Activated CD4-positive, CD25-positive, alpha-beta regulatory T cell treated with anti-CD3 and anti-CD28 coated beads, Interleukin-2, amount 50 U/mL, for 72 hours (primary cell): Measurements from ENCODE around the gene PRPF19.

Experiments
- DNase-seq: peaks from one replicate; pipeline ENCODE4 v3.0.0; 2021

The PRPF19 gene

DNA sequence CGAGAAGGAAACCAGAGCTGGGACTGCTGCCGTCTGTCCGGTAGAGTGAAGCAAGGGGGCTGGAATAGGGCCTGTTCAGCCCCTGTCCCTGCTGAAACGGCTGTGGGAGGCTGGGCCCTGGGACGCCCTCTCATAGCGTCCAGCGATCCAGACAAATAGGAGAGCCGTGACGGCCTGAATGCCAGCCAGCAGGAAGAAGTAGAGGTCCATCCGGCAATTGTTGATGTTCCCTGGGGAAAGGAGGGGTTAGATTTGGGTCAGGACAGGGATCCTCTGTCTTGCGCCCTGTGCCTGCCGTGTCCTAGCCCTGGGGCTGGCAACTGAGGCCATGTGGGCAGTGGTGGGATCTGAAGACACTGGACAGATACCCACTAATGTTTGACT, 30.8 kb upstream of the PRPF19 start:
- DNase-seq = no peak

DNA sequence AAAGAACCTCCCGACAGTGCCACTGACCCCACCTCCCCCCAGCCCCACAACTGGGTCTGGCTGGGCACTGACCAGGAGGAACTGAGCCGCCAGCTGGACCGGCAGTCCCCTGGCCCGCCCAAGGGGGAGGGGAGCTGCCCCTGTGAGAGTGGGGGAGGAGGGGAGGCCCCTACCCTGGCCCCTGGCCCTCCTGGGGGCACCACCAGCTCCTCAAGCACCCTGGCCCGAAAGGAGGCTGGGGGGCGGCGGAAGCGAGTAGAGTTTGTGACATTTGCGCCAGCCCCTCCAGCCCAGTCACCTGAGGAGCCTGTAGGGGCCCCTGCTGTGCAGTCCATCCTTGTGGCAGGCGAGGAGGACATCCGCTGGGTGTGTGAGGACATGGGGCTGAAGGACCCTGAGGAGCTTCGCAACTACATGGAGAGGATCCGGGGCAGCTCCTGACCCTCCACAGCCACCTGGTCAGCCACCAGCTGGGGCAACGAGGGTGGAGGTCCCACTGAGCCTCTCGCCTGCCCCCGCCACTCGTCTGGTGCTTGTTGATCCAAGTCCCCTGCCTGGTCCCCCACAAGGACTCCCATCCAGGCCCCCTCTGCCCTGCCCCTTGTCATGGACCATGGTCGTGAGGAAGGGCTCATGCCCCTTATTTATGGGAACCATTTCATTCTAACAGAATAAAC, 30.2 kb upstream of the PRPF19 start:
- DNase-seq = no peak

DNA sequence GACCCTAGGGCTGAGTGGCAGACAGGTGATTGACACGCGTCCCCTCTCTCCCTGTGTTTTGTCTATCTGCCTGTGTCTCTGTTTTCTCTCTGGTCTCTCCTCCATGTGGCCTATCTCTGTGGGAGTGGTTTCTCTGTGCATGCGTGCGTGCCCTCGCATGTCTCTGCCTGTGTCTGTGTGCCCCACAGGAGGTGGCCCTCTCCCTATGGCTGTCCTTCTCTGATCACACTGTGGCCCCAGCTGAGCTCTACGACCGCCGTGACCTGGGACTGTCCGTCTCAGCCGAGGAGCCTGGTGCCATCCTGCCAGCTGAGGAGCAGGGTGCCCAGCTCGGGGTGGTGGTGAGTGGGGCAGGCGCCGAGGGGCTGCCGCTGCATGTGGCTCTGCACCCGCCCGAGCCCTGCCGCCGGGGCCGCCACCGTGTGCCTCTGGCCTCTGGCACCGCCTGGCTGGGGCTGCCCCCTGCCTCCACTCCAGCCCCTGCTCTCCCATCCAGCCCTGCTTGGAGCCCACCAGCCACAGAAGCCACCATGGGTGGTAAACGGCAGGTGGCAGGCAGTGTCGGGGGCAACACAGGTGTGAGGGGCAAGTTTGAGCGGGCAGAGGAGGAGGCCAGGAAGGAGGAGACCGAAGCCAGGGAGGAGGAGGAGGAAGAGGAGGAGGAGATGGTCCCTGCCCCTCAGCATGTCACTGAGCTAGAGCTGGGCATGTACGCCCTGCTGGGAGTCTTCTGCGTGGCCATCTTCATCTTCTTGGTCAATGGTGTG, 29.5 kb upstream of the PRPF19 start:
- no peak for DNase-seq

DNA sequence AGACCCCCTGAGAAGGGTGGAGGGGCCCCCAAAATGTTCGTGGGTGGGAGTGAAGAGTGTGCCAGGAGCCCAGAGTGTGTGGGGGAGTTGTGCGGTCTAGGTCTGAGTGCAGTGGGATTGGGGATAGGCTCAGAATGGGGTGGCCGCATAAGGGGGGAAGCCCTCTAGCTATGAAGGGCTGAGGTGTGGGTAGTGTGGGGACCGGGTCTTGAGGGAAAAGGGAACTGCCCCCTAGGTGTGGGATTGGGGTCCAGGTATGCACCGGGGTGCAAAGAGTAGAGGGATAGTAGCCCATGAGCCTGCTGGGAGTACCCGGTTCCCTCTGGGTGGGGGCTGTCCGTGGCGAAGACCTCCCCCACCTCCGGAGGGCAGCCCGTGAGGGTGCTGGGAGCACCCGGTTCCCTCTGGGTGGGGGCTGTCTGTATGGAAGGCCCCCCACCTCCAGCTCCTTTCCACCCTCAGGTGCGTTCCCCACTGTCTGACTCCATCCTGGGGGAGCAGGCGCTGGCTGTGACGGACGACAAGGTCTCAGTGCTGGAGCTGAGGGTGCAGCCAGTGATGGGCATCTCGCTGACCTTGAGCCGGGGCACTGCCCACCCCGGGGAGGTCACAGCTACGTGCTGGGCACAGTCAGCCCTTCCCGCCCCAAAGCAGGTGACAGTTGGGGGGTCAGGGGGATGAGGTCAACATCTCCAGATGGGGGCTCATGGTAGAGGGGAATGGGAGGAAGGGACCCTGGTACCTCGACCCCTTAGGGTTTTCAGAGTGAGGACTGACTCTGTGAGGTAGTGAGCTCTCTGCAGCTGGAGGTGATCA, 28.6 kb upstream of the PRPF19 start:
- no peak for DNase-seq

DNA sequence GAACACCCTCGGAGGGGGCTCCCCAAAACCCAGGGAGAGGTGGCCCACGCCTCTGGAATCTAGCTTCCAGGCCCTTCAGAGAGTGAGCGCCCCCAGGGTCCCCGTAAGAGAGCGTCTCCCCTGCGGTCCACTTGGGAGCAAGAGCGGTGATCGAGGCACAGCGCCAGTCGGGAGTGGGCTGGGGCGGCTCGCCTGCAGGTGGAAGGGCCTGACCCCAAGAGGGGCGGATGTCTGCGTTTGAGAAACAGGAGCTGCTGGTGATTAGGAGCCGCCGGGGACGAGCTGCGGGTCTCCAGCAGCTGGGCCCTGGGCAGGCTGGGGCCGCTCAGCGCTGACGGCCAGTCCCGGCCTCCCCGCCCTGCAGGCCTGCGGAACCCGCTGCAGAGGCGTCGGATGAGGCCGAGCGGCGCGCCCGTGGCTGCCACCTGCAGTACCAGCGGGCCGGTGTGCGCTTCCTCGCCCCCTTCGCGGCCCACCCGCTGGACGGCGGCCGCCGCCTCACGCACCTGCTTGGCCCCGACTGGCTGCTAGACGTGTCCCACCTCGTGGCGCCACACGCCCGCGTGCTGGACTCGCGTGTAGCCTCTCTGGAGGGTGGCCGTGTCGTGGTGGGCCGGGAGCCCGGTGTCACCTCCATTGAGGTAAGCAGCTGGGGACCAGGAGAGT, 27.9 kb upstream of the PRPF19 start:
- DNase-seq = no peak

DNA sequence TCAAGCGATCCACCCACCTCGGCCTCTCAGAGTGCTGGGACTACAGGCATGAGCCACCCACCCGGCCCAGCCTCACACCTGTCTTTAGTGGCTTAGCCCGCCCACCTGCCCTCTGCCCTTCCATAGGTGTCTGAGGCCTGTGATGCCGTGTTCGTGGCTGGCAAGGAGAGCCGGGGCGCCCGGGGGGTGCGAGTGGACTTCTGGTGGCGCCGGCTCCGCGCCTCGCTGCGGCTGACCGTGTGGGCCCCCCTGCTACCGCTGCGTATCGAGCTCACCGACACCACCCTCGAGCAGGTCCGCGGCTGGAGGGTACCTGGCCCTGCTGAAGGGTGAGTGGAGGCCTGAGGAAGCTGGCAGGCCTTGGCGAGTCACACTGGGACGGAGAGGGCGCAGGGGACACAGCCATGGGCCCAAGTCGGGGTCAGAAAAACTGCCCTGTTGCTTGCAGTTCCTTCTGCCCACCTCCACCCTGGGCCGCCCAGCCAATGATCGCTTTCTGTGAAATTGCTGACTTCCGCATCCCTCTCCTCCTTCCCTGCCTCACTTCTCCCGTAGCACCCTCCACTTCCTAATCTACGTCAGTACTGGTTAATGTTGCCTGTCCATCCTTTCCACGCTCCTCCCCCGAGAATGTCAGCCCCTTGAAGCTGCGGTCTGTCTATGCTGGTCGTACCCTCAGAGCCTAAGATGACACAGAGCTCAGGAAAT, 27.2 kb upstream of the PRPF19 start:
- no peak for DNase-seq

DNA sequence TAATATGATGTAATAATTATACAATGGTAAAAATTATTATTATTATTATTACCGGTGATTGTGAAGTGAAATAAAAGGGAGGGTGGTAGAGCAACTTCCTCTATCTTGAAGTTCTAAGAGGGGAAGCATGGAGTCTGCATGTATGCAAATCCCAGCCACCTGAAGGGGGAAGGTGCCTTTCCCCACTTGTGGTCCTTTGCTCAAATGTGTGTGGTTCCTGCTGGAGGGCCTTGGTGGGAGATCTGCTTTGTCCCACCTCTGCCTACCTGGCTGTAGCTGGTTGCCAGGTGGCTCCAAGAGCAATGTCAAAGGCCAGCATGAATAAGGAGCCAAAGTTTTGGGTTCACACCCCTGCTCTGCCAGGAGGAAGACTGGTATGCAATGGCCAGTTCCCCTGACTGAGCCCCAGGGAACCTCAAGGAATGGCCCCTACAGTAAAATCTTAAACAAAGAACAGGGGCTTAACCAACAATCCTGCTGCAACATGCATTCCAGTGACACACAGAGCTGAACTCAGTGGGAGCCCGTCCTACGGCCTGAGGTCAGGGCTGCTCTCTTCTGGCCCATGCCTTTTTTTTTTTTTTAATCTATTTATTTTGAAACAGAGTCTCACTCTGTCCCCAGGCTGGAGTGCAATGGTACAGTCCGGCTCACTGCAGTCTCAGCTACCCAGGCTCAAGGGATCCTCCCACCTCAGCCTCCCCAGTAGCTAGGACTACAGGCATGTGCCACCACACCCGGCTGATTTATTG, 26.4 kb upstream of the PRPF19 start:
- DNase-seq = no peak

DNA sequence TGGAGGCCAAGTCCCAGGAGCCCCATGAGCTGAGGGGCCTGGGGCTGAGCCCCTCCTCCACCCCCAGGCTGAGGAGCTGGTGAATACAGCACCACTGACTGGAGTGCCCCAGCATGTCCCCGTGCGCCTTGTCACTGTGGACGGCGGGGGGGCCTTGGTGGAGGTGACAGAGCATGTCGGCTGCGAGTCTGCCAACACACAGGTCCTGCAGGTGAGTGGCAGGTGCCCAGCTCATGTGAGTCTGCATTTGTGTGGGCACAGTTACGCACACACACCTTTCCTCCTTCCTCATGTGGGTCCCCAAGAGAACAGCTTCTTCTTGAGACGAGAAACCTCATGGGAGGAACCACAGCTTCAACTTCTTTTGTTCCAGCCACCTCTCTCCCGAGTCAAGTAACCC, 25.5 kb upstream of the PRPF19 start:
- DNase-seq = no peak

DNA sequence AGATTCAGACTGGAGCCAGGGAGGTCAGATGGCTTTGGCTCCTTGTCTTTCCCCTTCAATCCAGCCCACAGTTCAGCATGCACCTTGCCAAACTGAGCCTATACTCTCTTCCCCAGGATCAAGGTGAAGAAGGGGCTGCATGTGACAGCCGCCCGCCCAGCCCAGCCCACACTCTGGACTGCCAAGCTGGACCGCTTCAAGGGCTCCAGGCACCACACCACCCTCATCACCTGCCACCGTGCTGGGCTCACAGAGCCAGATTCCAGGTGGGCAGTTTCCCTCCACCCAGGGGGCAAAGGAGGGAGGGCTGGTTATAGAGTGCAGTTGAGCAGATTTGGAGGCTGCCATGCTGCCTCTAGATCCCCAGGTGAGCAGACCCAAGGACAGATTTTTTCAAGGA, 24.0 kb upstream of the PRPF19 start:
- DNase-seq = no peak

DNA sequence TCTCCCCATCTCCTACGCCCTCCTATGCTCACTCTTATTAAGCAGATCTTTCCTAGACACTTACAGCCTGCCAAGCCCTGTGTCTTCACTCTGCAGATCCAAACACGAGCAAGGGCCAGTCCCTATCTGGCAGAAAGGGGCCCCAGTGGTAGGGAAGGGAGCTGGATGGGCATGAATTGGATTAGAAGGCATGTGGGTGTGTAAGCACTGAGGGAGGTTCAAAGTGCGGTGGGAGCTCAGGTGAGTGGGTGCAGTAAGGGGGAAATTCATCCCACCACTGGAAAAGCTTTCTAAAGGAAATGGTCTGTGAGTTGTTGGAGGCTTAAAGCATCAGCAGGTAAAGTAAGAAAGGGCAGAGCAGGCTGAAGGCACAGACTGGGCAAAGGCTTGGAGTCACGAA, 23.4 kb upstream of the PRPF19 start:
- DNase-seq = no peak

DNA sequence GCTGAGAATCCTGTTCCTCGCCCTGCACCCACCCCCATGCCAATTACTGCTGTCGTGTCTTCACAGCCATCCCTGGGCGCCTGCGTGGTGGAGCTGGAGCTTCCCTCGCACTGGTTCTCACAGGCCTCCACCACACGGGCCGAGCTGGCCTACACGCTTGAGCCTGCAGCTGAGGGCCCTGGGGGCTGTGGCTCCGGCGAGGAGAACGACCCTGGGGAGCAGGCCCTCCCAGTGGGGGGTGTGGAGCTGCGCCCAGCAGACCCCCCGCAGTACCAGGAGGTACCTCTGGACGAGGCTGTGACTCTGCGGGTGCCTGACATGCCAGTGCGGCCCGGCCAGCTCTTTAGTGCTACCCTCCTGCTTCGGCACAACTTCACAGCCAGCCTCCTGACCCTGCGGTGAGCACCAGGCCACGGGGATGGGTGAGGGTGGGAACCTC, 22.2 kb upstream of the PRPF19 start:
- DNase-seq = no peak

DNA sequence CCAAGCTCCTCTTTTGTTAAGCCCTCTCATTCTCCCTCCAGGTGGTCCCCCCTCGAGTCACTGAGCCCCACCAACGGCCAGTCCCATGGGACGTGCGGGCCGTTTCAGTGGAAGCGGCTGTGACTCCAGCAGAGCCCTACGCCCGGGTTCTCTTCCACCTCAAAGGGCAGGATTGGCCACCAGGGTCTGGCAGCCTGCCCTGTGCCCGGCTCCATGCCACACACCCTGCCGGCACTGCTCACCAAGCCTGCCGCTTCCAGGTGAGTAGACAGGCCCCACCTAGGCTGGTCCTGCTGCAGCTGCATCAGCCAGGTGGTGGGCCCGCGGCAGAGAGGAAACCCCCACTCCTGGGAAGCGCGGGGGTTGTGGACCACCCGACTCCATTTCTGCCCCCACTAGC, 21.2 kb upstream of the PRPF19 start:
- no peak for DNase-seq

DNA sequence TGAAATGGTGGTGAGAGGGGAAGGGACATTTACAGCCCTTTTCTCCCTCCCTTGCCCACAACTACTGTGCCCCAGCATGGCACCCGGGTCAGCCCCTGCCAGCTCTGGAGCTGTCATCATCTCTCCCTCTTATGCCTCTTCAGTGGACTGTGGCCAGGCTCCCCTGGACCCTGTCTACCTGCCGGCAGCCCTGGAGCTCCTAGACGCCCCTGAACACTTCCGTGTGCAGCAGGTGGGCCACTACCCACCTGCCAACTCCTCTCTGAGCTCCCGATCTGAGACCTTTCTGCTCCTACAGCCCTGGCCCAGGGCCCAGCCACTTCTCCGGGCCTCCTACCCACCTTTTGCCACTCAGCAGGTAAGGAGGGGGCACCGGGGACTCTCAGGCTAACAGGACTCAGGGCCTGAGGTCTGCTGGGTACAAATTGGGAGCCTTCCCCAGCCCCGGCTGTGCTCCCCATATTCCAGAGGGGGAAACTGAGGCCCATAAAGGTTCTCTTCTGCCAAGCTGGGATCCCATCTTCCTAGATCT, 20.7 kb upstream of the PRPF19 start:
- no peak for DNase-seq

DNA sequence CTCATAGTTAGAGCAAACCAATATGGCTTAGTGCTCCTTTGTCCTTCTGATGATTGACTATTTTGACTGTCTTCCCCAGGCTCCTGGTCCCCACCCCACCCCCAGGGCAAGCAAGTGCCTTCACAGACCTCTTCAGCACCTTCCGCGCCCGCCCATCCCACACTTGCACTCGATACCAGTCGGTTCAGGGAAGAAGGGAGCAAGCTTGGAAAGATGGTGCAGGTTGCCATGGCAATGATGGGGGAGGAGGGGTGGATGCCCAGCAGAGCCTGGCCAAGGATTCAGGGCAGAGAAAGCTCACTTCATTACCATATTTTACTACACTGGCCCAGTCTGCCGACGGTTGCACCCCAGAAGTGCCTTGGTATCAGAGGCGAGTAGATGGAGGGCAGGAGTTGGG, 20.1 kb upstream of the PRPF19 start:
- no peak for DNase-seq

DNA sequence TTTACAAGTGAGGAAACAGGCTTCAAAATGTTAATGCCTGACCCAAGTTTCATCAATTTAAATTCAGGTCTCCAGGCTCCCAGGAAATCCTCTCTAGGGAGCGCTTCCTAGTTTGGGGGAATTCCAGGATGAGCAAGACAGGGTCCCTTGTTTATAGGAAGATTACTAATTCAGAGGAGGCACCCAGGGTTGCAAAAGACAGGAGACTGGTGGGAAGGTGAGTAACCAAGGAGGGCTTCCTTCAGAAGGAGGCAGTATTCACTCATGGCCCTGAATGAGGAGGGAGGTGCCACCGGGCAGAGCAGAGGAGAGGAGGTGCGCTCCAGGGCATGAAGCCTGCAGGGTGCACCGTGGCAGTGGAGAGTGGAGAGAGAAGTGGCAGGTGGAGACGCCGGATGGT, 19.5 kb upstream of the PRPF19 start:
- no peak for DNase-seq

DNA sequence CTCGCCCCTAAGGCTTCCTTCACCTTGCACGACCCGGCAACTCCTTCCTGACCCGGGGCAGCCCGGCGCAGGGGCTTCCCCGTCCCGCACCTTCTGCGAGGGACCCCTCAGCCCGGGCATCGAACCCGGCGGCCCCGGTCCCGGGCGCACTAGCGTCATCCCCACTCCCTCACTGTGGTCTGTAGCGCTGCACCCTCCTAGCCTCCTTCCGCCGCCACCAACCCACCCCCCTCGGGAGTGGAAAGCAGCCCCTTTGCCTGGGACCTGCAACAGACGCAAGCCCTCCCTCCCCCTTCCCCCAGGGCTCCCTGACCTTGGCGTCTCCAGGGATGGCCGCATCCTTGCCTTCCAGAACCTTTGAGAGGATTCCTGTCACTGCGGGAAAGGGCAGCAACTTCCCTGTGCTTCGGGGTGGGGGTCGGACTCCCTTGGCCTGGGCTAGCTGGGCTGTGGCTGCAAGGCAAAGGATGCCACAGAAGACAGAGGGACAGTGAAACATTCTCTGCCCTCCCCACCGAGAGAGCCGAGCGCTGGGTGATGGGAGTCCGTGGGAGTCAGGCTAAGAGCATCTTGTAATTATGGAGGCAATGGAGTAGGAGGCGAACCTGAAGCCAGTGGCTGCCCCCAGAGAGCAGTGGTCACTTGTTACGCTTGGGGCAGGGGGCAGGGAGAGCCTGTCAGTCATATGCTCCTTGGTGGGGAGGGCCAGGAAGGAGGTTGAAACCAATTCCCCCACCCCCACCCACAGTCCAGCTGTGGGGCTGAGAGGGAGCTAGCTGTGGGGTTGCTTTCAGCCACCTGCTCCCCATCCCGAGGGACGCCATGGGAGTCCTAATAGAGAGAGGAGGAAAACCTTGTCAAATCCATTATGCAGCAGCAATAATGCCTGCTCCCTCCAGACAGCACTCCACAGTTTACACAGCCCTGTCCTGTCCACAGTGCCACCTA, 18.8 kb upstream of the PRPF19 start:
- DNase-seq = no peak

DNA sequence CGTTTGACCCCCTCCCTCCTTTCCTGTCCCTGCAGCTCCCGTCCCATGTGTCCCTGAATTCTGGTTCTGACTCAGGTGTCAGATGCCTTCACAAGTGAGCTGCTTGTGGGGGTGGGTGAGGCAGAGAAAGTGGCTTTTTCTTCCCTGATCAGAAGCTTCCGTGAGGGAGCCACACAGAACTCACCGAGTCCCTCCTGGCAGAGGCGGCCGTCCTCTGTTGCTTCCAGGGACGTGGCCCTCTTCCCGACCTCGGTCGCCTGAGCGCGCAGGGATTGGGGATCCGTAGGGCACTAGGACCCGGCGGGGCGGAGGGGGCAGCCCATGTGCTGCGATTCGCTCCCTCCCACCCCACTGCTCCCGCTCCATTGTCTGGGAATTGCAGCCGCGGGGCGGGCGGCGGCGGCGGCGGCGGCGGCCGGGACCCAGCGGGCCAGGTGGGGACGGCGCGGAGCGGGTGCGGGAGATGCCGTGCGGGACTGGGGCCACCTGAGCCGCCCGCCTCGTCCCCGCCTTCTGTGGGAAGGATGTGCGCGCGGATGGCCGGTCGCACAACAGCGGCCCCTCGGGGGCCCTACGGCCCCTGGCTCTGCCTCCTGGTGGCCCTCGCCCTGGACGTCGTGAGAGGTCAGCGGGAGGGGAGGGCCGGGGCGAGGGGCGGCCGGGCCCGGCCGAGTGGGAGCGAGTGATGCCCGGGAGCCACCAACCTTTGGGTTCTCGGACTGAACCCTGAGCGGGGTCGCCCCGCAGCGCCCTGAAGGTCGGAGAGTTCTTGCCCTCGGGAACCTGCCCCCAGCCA, 17.9 kb upstream of the PRPF19 start, which contains the start of gene TMEM132A:
TMEM132A (plus strand) TSS at position 351 of the 796 bp plus-strand sequence; CDS start at position 525, 174 bp downstream.
- no peak for DNase-seq

DNA sequence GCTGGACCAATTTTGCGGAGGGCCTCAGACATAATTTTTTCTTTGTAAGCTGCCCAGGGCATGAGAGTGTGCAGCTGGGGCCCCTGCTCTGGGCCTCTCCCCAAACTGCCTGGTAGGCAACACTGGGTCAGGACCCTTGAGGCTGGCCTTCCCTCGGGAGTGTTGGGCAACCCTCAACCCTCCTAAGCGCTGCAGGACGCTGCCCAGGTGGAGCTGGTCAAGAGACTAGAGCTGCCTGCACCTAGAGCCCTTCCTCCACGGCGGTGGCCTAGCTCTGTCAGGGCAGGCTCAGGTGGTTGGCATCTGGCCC, 17.4 kb upstream of the PRPF19 start:
- DNase-seq = no peak

DNA sequence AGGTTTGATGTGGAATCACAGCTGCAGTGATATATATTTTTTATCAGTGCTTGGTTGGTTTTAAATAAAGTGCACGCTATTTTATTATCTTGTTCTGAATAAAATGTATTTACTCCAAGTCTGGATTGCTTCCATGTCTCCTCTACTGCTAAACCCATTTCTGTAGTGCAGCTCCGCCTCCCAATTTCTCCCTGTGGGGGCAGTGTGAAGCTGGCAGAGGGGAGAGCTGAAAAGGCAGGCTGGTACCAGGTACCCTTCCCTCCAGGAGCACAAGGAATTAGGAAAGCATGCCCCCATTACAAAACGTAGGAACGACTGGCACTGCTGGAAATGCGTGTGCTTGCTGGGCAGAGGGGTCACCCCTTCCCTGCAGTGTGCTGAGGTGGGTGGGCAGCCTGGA, 16.9 kb upstream of the PRPF19 start:
- no peak for DNase-seq

DNA sequence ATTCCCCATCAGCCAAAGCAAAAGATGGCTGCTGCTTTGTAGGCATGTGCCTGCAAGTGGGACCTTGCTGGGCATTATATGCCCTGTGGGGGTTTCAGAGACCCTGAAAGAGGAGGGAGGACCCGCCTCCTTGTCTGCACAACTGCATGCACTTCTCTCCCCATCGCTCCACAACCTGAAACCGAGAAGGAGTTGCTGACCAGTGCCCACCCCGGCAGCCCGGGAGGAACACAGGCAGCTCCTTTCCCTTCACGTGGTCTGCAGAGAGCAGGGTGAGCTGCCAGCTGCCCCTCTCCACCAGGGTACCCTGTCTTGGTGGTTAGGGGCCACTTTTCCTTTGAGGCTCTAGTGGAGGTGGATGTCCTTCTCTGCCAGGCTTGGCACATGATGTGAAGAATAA, 16.5 kb upstream of the PRPF19 start:
- no peak for DNase-seq
